ENCODE data around the gene GTPBP4.
"Not testable (repeated sequence)": the region's sequence is repeated elsewhere in the genome, so short reads cannot be mapped to it uniquely, and the experiment has no call there.

GRCh38 chr10:1066734-1067133 is 78.5 kb downstream of the GTPBP4 start:
- not testable (repeated sequence) for TF ChIP-seq CTCF (conservative IDR thresholded peaks at IDR 0.05 in 1 of 2, IDR thresholded peaks at IDR 0.05 in 1 of 2; ENCODE audit: low read depth in 1 of 2, low read length in 2 of 2); EZH2 (IDR thresholded peaks at IDR 0.05; ENCODE audit: low read length, missing control alignments)
